K562 (cell line): Measurements from ENCODE around the gene VSIG4. TPM values are rescaled to one million over a fixed set of nuclear protein-coding genes. Genes with fewer than 3 reads are reported as not detected.

ENCODE experiments used
- HMG20B ChIP-seq: fragments of 250-450 bp; sonication (Bioruptor Pico); IDR thresholded peaks from 2 replicates; pipeline ENCODE4 v1.5.0; 2021; ENCODE audit warnings: mild to moderate bottlenecking
- PHF8 ChIP-seq: fragments of 200-600 bp; sonication (generic); IDR thresholded peaks from 2 replicates; pipeline ENCODE4 v1.6.1; 2012; ENCODE audit warnings: mixed run types, mild to moderate bottlenecking, inconsistent platforms, low read length, moderate library complexity, borderline replicate concordance
- polyA plus RNA-seq, 8 experiments: library from polyadenylated mRNA; depleted of rRNA in 4 of 8; stranded (reverse) in 5 of 8; unstranded in 3 of 8; fragments of >200 nt; fragmentation: Nextera tagmentation in 2 of 8; fragmentation: Illumina TruSeq in 1 of 8; extraction: Ambion mirVana in 2 of 8; extraction: Trizol in 1 of 8; gene quantifications; 2 replicates each; pipeline versions ENCODE4 v1.2.1 to v1.2.3, GENCODE V29; 2011 to 2014; ENCODE audit warnings: inconsistent platforms in 1 of 8, missing spikeins in 1 of 8
- total RNA-seq, 7 experiments: library from RNA; depleted of rRNA in 6 of 7; stranded (reverse); fragments of >200 nt in 6 of 7; fragmentation: Illumina TruSeq in 2 of 7; extraction: Trizol in 2 of 7; gene quantifications; 2 replicates each; pipeline versions ENCODE4 v1.2.1 to v1.2.3, GENCODE V29; 2011 to 2021; ENCODE audit warnings: low replicate concordance in 1 of 7
- TF ChIP-seq, protein P1 (sequence below): fragments of 450-650 bp; IDR thresholded peaks from 2 replicates; pipeline ENCODE4 v1.6.1; 2016; ENCODE audit warnings: low read depth

VSIG4 gene
- total and polyA plus RNA-seq, 9 of the 15 experiments (the other 6 are each of a cell fraction or from before 2014, with no cell fraction given) = 0.22 to 1.6 (median 0.46) TPM; not detected in 1

DNA sequence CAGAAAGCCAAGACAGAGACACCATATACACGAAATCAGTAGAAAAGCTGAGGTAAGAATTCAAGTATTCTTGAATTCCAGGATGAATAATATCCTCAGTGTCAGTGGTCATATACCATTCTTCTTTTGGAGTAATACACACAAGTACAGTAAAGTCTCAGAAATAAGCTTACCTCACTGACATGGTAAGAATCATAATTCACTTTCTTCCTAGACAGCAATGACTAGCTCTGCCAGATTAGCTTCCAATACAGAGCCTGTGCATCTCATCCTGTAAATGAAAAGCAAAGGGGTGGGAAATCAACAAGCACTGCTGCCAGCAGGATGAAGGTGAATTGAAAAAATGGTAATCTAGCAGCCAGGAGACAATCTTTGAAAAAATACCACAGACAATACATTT lies 31.2 kb upstream of the VSIG4 start (continued):
- TF ChIP-seq, protein P1, sequence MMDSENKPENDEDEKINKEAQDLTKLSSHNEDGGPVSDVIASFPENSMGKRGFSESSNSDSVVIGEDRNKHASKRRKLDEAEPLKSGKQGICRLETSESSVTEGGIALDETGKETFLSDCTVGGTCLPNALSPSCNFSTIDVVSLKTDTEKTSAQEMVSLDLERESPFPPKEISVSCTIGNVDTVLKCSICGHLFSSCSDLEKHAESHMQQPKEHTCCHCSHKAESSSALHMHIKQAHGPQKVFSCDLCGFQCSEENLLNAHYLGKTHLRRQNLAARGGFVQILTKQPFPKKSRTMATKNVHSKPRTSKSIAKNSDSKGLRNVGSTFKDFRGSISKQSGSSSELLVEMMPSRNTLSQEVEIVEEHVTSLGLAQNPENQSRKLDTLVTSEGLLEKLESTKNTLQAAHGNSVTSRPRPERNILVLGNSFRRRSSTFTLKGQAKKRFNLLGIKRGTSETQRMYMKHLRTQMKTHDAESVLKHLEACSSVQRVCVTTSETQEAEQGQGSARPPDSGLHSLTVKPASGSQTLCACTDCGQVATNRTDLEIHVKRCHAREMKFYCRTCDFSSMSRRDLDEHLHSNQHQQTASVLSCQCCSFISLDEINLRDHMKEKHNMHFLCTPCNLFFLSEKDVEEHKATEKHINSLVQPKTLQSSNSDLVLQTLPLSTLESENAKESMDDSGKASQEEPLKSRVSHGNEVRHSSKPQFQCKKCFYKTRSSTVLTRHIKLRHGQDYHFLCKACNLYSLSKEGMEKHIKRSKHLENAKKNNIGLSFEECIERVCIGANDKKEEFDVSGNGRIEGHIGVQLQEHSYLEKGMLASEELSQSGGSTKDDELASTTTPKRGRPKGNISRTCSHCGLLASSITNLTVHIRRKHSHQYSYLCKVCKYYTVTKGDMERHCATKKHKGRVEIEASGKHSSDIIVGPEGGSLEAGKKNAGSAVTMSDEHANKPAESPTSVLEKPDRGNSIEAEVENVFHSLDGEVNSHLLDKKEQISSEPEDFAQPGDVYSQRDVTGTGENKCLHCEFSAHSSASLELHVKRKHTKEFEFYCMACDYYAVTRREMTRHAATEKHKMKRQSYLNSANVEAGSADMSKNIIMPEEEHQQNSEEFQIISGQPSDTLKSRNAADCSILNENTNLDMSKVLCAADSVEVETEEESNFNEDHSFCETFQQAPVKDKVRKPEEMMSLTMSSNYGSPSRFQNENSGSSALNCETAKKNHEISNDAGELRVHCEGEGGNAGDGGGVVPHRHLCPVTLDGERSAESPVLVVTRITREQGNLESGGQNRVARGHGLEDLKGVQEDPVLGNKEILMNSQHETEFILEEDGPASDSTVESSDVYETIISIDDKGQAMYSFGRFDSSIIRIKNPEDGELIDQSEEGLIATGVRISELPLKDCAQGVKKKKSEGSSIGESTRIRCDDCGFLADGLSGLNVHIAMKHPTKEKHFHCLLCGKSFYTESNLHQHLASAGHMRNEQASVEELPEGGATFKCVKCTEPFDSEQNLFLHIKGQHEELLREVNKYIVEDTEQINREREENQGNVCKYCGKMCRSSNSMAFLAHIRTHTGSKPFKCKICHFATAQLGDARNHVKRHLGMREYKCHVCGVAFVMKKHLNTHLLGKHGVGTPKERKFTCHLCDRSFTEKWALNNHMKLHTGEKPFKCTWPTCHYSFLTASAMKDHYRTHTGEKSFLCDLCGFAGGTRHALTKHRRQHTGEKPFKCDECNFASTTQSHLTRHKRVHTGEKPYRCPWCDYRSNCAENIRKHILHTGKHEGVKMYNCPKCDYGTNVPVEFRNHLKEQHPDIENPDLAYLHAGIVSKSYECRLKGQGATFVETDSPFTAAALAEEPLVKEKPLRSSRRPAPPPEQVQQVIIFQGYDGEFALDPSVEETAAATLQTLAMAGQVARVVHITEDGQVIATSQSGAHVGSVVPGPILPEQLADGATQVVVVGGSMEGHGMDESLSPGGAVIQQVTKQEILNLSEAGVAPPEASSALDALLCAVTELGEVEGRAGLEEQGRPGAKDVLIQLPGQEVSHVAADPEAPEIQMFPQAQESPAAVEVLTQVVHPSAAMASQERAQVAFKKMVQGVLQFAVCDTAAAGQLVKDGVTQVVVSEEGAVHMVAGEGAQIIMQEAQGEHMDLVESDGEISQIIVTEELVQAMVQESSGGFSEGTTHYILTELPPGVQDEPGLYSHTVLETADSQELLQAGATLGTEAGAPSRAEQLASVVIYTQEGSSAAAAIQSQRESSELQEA = no peak
- TF ChIP-seq PHF8 (no peak), HMG20B (no peak)
